Karpas-422 (cell line): ENCODE results near the gene WDFY2. TPM values are rescaled to one million over a fixed set of nuclear protein-coding genes. Genes with fewer than 3 reads are reported as not detected.
"Not testable (repeated sequence)": the region's sequence is repeated elsewhere in the genome, so short reads cannot be mapped to it uniquely, and the experiment has no call there.

Experiments
- DNase-seq: peaks from one replicate; pipeline ENCODE4 v3.0.0-alpha.2; 2015
- H2AFZ ChIP-seq: fragments of 200-600 bp; sonication (generic); 2 replicates; pipeline ENCODE4 v1.6.1; 2014; ENCODE audit warnings: antibody characterized with exemption, low read length, mixed read lengths
- H3K27ac ChIP-seq: fragments of 200-600 bp; sonication (generic); 2 replicates; pipeline ENCODE4 v1.5.1; 2014; ENCODE audit warnings: mild to moderate bottlenecking, low read length, moderate library complexity
- H3K27me3 ChIP-seq: fragments of 200-600 bp; sonication (generic); 2 replicates; pipeline ENCODE4 v1.6.1; 2014; ENCODE audit warnings: low read length, mixed read lengths
- H3K36me3 ChIP-seq: fragments of 200-600 bp; sonication (generic); 2 replicates; pipeline ENCODE4 v1.6.1; 2014; ENCODE audit warnings: low read length, mixed read lengths; ENCODE audit not compliant: insufficient read depth
- H3K4me1 ChIP-seq: fragments of 200-600 bp; sonication (generic); 2 replicates; pipeline ENCODE4 v1.6.1; 2014; ENCODE audit warnings: mild to moderate bottlenecking, low read length, mixed read lengths
- H3K4me2 ChIP-seq: fragments of 200-600 bp; sonication (generic); 2 replicates; pipeline ENCODE4 v1.6.1; 2014; ENCODE audit warnings: low read length, low read depth, mild to moderate bottlenecking; ENCODE audit not compliant: poor library complexity, severe bottlenecking
- H3K4me3 ChIP-seq: fragments of 200-600 bp; sonication (generic); 2 replicates; pipeline ENCODE4 v1.5.1; 2014; ENCODE audit warnings: mild to moderate bottlenecking, antibody characterized with exemption, low read length, mixed read lengths
- H3K79me2 ChIP-seq: fragments of 200-600 bp; sonication (generic); 2 replicates; pipeline ENCODE4 v1.6.1; 2014; ENCODE audit warnings: mild to moderate bottlenecking, low read length, mixed read lengths
- H3K9ac ChIP-seq: fragments of 200-600 bp; sonication (generic); 2 replicates; pipeline ENCODE4 v1.6.0; 2014; ENCODE audit warnings: low read length
- H3K9me2 ChIP-seq: fragments of 200-600 bp; sonication (generic), shearing (Covaris generic); replicated peaks from 2 replicates; pipeline ENCODE4 v1.6.0; 2014; ENCODE audit warnings: mild to moderate bottlenecking, low read length, moderate library complexity; ENCODE audit not compliant: insufficient read depth
- H3K9me3 ChIP-seq: fragments of 300-700, 200-600 bp; sonication (generic); 2 replicates; pipeline ENCODE4 v1.6.1; 2014; ENCODE audit warnings: low read length, mixed read lengths
- H4K20me1 ChIP-seq: fragments of 200-600 bp; sonication (generic); 2 replicates; pipeline ENCODE4 v1.6.1; 2014; ENCODE audit warnings: mild to moderate bottlenecking, antibody characterized with exemption, low read length, low read depth; ENCODE audit not compliant: insufficient read depth
- total RNA-seq: library from RNA; depleted of rRNA; stranded (reverse); fragments of >200 nt; shearing (Covaris generic); gene quantifications from 2 replicates; pipeline ENCODE4 v1.2.3, GENCODE V29; 2014; ENCODE audit warnings: low replicate concordance

The WDFY2 gene
- total RNA-seq, 1 experiment from 2014 or later = 4.1 TPM

- Histone ChIP-seq H4K20me1 (no peaks in the 10 kb centered on the region; the same call in 1 of the 2 replicates), H3K4me3 (no peak overlapping the region), H3K27me3 (no peaks in the 10 kb centered on the region), H3K79me2 (no peaks in the 10 kb centered on the region), H3K4me1 (no peaks in the 10 kb centered on the region), H3K4me2 (no peak overlapping the region), H3K9ac (no peak overlapping the region), H3K36me3 (no peaks in the 10 kb centered on the region), H3K27ac (no peak overlapping the region), H2AFZ (no peak overlapping the region), H3K9me3 (no peaks in the 10 kb centered on the region), H3K9me2 (no peaks in the 10 kb centered on the region)
- no peak for DNase-seq
Observed at GRCh38 chr13:51688937-51689662, 104.8 kb downstream of the WDFY2 start.

GRCh38 chr13:51689663-51689996 is 105.4 kb downstream of the WDFY2 start:
- H3K27me3 ChIP-seq = no peaks in the 10 kb centered on the region

GRCh38 chr13:51695677-51696076 is 111.4 kb downstream of the WDFY2 start:
- not testable (repeated sequence) for H4K20me1 ChIP-seq, H3K36me3 ChIP-seq, H3K79me2 ChIP-seq, H3K9me3 ChIP-seq, H3K4me3 ChIP-seq, DNase-seq, H3K9ac ChIP-seq, H3K9me2 ChIP-seq, H3K4me2 ChIP-seq, H2AFZ ChIP-seq, H3K4me1 ChIP-seq, H3K27me3 ChIP-seq, H3K27ac ChIP-seq

More at GRCh38 chr13:51689663-51689996, 105.4 kb downstream of the WDFY2 start:
- no peaks in the 10 kb centered on the region for H3K4me1 ChIP-seq
- no peak overlapping the region for H3K9ac ChIP-seq
- no peak overlapping the region for H3K27ac ChIP-seq
- H3K4me3 ChIP-seq = no peak overlapping the region
- DNase-seq = no peak
- no peaks in the 10 kb centered on the region for H3K79me2 ChIP-seq
- H3K9me2 ChIP-seq = no peaks in the 10 kb centered on the region
- no peak overlapping the region for H2AFZ ChIP-seq
- H4K20me1 ChIP-seq = no peaks in the 10 kb centered on the region; the same call in 1 of the 2 replicates
- no peak overlapping the region for H3K4me2 ChIP-seq
- H3K9me3 ChIP-seq = no peaks in the 10 kb centered on the region
- no peaks in the 10 kb centered on the region for H3K36me3 ChIP-seq

GRCh38 chr13:51697181-51697580 is 112.9 kb downstream of the WDFY2 start:
- no peaks in the 10 kb centered on the region for H3K4me1 ChIP-seq
- H3K9me3 ChIP-seq = no peaks in the 10 kb centered on the region
- no peaks in the 10 kb centered on the region for H3K27me3 ChIP-seq
- no peak overlapping the region for H3K4me3 ChIP-seq
- H3K36me3 ChIP-seq = no peaks in the 10 kb centered on the region
- H3K4me2 ChIP-seq = no peak overlapping the region
- no peaks in the 10 kb centered on the region; the same call in 1 of the 2 replicates for H4K20me1 ChIP-seq
- H3K9me2 ChIP-seq = no peaks in the 10 kb centered on the region
- H2AFZ ChIP-seq = no peak overlapping the region
- H3K9ac ChIP-seq = no peak overlapping the region
- no peaks in the 10 kb centered on the region for H3K79me2 ChIP-seq
- H3K27ac ChIP-seq = no peak overlapping the region
- DNase-seq = peak; percentile 29

GRCh38 chr13:51697855-51698254 is 113.6 kb downstream of the WDFY2 start:
- Histone ChIP-seq H3K79me2 (no peaks in the 10 kb centered on the region), H3K9me3 (no peaks in the 10 kb centered on the region), H2AFZ (no peak overlapping the region), H3K9ac (no peak overlapping the region), H3K4me3 (no peak overlapping the region), H3K27me3 (no peaks in the 10 kb centered on the region), H3K9me2 (no peaks in the 10 kb centered on the region), H3K4me2 (no peak overlapping the region), H3K36me3 (no peaks in the 10 kb centered on the region), H3K4me1 (no peaks in the 10 kb centered on the region), H4K20me1 (no peaks in the 10 kb centered on the region; the same call in 1 of the 2 replicates), H3K27ac (no peak overlapping the region)
- peak; percentile 28 for DNase-seq

GRCh38 chr13:51698352-51698751 is 114.1 kb downstream of the WDFY2 start:
- Histone ChIP-seq H3K9me3 (no peaks in the 10 kb centered on the region), H2AFZ (no peak overlapping the region), H3K79me2 (no peaks in the 10 kb centered on the region), H4K20me1 (no peaks in the 10 kb centered on the region; the same call in 1 of the 2 replicates), H3K27ac (no peak overlapping the region), H3K36me3 (no peaks in the 10 kb centered on the region), H3K9ac (no peak overlapping the region), H3K27me3 (no peaks in the 10 kb centered on the region), H3K4me3 (no peak overlapping the region), H3K4me1 (no peaks in the 10 kb centered on the region), H3K9me2 (no peaks in the 10 kb centered on the region), H3K4me2 (no peak overlapping the region)
- peak; percentile 9 for DNase-seq

GRCh38 chr13:51704399-51705313 is 120.4 kb downstream of the WDFY2 start:
- Histone ChIP-seq H3K27me3 (no peaks in the 10 kb centered on the region), H3K9ac (no peak overlapping the region), H3K9me2 (no peaks in the 10 kb centered on the region; the same call in 1 of the 2 replicates), H3K4me1 (peaks cover 16% of the 10 kb centered on the region), H3K4me3 (no peak overlapping the region), H3K4me2 (peak overlapping the region; percentile 27), H3K27ac (peak overlapping the region; percentile 38; the same call in 1 of the 2 replicates), H3K79me2 (no peaks in the 10 kb centered on the region), H3K36me3 (no peaks in the 10 kb centered on the region; the same call in 1 of the 2 replicates), H3K9me3 (no peaks in the 10 kb centered on the region), H4K20me1 (no peaks in the 10 kb centered on the region), H2AFZ (no peak overlapping the region)
- peak; percentile 51 for DNase-seq

GRCh38 chr13:51707461-51707860 is 123.2 kb downstream of the WDFY2 start:
- Histone ChIP-seq H3K4me1 (peaks cover 16% of the 10 kb centered on the region), H3K9me2 (no peaks in the 10 kb centered on the region; the same call in 1 of the 2 replicates), H3K4me3 (no peak overlapping the region), H3K27me3 (no peaks in the 10 kb centered on the region), H3K9ac (no peak overlapping the region), H3K27ac (no peak overlapping the region), H4K20me1 (no peaks in the 10 kb centered on the region), H3K4me2 (no peak overlapping the region), H3K36me3 (no peaks in the 10 kb centered on the region; the same call in 1 of the 2 replicates), H2AFZ (no peak overlapping the region), H3K9me3 (no peaks in the 10 kb centered on the region), H3K79me2 (no peaks in the 10 kb centered on the region)
- peak; percentile 25 for DNase-seq
